Keratinocyte (primary cell): ENCODE results near the gene CD101. TPM values are rescaled to one million over a fixed set of nuclear protein-coding genes. Genes with fewer than 3 reads are reported as not detected.

Experiments used
- DNase-seq: peaks from one replicate; pipeline ENCODE4 v3.0.0-alpha.2; 2011; ENCODE audit warnings: low read depth, missing footprints, low spot score
- FAIRE-seq: peaks from 2 replicates; lab custom pipeline; 2011; peaks lifted over from hg19 to GRCh38; lab: Jason Lieb, UNC
- H2AFZ ChIP-seq: 2 replicates; pipeline ENCODE4 v1.6.0; 2012; ENCODE audit warnings: low read length, control low read depth, inconsistent platforms; ENCODE audit not compliant: control insufficient read depth
- H3K27ac ChIP-seq: 2 replicates; pipeline ENCODE4 v1.5.1; 2011; ENCODE audit warnings: low read length; ENCODE audit not compliant: control insufficient read depth, insufficient read depth
- H3K27me3 ChIP-seq: 3 replicates; pipeline ENCODE4 v1.6.0; 2011; ENCODE audit warnings: low read length; ENCODE audit not compliant: control insufficient read depth, insufficient read depth; ENCODE audit errors: extremely low read depth
- H3K36me3 ChIP-seq, 2 experiments: 2 replicates in 1 of 2; 3 replicates in 1 of 2; pipeline ENCODE4 v1.5.1; 2011; ENCODE audit warnings: low read length in 2 of 2, mild to moderate bottlenecking in 1 of 2; ENCODE audit not compliant: control insufficient read depth in 2 of 2, insufficient read depth in 2 of 2; ENCODE audit errors: extremely low read depth in 1 of 2
- H3K4me1 ChIP-seq: 3 replicates; pipeline ENCODE4 v1.5.1; 2011; ENCODE audit warnings: low read length; ENCODE audit not compliant: control insufficient read depth, insufficient read depth; ENCODE audit errors: extremely low read depth
- H3K4me2 ChIP-seq: 3 replicates; pipeline ENCODE4 v1.6.0; 2011; ENCODE audit warnings: low read depth, low read length; ENCODE audit not compliant: control insufficient read depth, insufficient read depth; ENCODE audit errors: extremely low read depth
- H3K4me3 ChIP-seq, 3 experiments: fragments of 200-600 bp in 1 of 3; sonication (generic) in 1 of 3; 2 replicates in 2 of 3; 3 replicates in 1 of 3; pipeline ENCODE4 v1.5.1; 2011 to 2016; ENCODE audit warnings: low read length in 3 of 3, mild to moderate bottlenecking in 3 of 3, control low read depth in 2 of 3, inconsistent platforms in 1 of 3, low read depth in 1 of 3, mixed read lengths in 1 of 3, mixed run types in 1 of 3, moderate library complexity in 1 of 3; ENCODE audit not compliant: control insufficient read depth in 2 of 3, insufficient read depth in 2 of 3; ENCODE audit errors: extremely low read depth in 1 of 3
- H3K79me2 ChIP-seq: 2 replicates; pipeline ENCODE4 v1.6.0; 2012; ENCODE audit warnings: low read length; ENCODE audit not compliant: control insufficient read depth, insufficient read depth
- H3K9ac ChIP-seq: 3 replicates; pipeline ENCODE4 v1.6.0; 2011; ENCODE audit warnings: low read length; ENCODE audit not compliant: control insufficient read depth, insufficient read depth; ENCODE audit errors: extremely low read depth
- H3K9me1 ChIP-seq: 3 replicates; pipeline ENCODE4 v1.6.0; 2011; ENCODE audit warnings: low read length; ENCODE audit not compliant: control insufficient read depth, insufficient read depth; ENCODE audit errors: extremely low read depth
- H3K9me3 ChIP-seq: 2 replicates; pipeline ENCODE4 v1.5.1; 2012; ENCODE audit warnings: low read depth, low read length; ENCODE audit not compliant: control insufficient read depth
- H4K20me1 ChIP-seq: 3 replicates; pipeline ENCODE4 v1.6.0; 2011; ENCODE audit warnings: low read length; ENCODE audit not compliant: control insufficient read depth, insufficient read depth; ENCODE audit errors: extremely low read depth
- EZH2 ChIP-seq: IDR thresholded peaks from one replicate; pipeline ENCODE4 v1.6.1; 2012; ENCODE audit warnings: inconsistent platforms, mild to moderate bottlenecking, low read length, moderate library complexity
- dilution Hi-C: fragments of 300-500 bp; cut with MboI; formaldehyde crosslinking; loops from one replicate; pipeline ENCODE4 v1.7.0; 2020; ENCODE audit warnings: low sequenced_read_pairs; ENCODE audit not compliant: extremely low pct_ligation_motif_present
- polyA plus RNA-seq, 5 experiments: library from polyadenylated mRNA; depleted of rRNA in 3 of 5; stranded (reverse) in 3 of 5; stranded (forward) in 1 of 5; unstranded in 1 of 5; fragments of >200 nt; gene quantifications; 1 replicate in 1 of 5; 2 replicates in 3 of 5; 3 replicates in 1 of 5; pipeline versions ENCODE4 v1.2.1 to v1.2.3, GENCODE V29; 2011 to 2012; ENCODE audit warnings: missing spikeins in 2 of 5, low read depth in 1 of 5, low replicate concordance in 1 of 5
- TF ChIP-seq, protein P1 (sequence below), 3 experiments: IDR thresholded peaks in 1 of 3; conservative IDR thresholded peaks in 1 of 3; optimal IDR thresholded peaks in 1 of 3; 2 replicates in 2 of 3; 3 replicates in 1 of 3; pipeline versions ENCODE3 to v1.5.1; 2011; ENCODE audit warnings: low read length in 3 of 3, mild to moderate bottlenecking in 3 of 3, moderate library complexity in 2 of 3, control low read depth in 1 of 3, inconsistent platforms in 1 of 3; ENCODE audit not compliant: insufficient read depth in 2 of 3; ENCODE audit errors: extremely low read depth in 1 of 3

Gene CD101
- polyA plus RNA-seq, 1 donor (not counting 4 experiments of a cell fraction or from before 2014, with no cell fraction given): 1.8 TPM

DNA sequence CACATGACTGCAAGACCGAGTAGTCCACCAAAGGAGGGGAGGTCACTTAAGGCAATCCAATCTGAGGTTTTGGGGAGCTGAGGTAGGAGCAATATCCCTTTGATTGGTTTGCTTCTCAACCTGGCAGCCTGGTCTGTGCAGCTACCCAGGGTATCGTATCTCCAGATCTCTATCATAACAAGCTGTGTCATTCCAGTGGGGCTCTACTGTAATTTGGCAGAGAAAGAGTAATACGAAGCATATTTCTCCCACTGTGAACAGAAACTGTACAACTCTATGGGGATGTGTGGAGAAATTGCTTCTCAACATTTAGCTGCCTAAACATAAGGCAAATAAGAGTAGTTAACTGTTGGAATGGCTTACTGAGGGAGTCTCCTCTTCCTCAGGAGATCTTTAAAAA, 20.6 kb downstream of the CD101 start:
- DNase-seq: no peak
- no peaks in the 10 kb centered on the region for H3K4me1 ChIP-seq
- peaks cover 0 to 6% of the 10 kb centered on the region in 2 experiments for H3K36me3 ChIP-seq
- TF ChIP-seq, protein P1, sequence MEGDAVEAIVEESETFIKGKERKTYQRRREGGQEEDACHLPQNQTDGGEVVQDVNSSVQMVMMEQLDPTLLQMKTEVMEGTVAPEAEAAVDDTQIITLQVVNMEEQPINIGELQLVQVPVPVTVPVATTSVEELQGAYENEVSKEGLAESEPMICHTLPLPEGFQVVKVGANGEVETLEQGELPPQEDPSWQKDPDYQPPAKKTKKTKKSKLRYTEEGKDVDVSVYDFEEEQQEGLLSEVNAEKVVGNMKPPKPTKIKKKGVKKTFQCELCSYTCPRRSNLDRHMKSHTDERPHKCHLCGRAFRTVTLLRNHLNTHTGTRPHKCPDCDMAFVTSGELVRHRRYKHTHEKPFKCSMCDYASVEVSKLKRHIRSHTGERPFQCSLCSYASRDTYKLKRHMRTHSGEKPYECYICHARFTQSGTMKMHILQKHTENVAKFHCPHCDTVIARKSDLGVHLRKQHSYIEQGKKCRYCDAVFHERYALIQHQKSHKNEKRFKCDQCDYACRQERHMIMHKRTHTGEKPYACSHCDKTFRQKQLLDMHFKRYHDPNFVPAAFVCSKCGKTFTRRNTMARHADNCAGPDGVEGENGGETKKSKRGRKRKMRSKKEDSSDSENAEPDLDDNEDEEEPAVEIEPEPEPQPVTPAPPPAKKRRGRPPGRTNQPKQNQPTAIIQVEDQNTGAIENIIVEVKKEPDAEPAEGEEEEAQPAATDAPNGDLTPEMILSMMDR (optimal IDR thresholded peaks at IDR 0.05 in 1 of 3, IDR thresholded peaks at IDR 0.05 in 1 of 3, conservative IDR thresholded peaks at IDR 0.05 in 1 of 3; ENCODE audit: extremely low read depth in 1 of 3, insufficient read depth in 2 of 3, low read length in 3 of 3): no peak
- no peak for TF ChIP-seq EZH2
- no peak overlapping the region for H2AFZ ChIP-seq
- no peak overlapping the region for H3K9ac ChIP-seq
- FAIRE-seq: no peak
- no peak overlapping the region for H3K4me3 ChIP-seq
- no peak overlapping the region for H3K4me2 ChIP-seq
- H3K79me2 ChIP-seq: no peaks in the 10 kb centered on the region
- H3K9me1 ChIP-seq: no peaks in the 10 kb centered on the region
- H3K27ac ChIP-seq: no peak overlapping the region
- no peaks in the 10 kb centered on the region for H3K27me3 ChIP-seq
- dilution Hi-C loops: no loop called here
- no peaks in the 10 kb centered on the region for H4K20me1 ChIP-seq
- H3K9me3 ChIP-seq: no peaks in the 10 kb centered on the region

DNA sequence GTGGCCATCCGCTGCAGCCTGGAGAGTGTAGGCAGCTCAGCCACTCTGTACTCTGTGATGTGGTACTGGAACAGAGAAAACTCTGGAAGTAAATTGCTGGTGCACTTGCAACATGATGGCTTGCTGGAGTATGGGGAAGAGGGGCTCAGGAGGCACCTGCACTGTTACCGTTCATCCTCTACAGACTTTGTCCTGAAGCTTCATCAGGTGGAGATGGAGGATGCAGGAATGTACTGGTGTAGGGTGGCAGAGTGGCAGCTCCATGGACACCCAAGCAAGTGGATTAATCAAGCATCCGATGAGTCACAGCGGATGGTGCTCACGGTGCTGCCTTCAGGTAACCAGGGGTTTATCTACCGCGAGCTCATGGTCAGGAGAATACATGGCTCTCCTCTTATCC, 24.0 kb downstream of the CD101 start:
- Histone ChIP-seq H3K9me3 (no peaks in the 10 kb centered on the region), H3K27ac (no peak overlapping the region), H2AFZ (no peak overlapping the region), H3K9me1 (no peaks in the 10 kb centered on the region), H3K79me2 (no peaks in the 10 kb centered on the region), H3K36me3 (peaks cover 0 to 5% of the 10 kb centered on the region in 2 experiments), H3K9ac (no peak overlapping the region), H4K20me1 (no peaks in the 10 kb centered on the region), H3K27me3 (no peaks in the 10 kb centered on the region), H3K4me2 (no peak overlapping the region), H3K4me3 (no peak overlapping the region), H3K4me1 (no peaks in the 10 kb centered on the region)
- no peak for FAIRE-seq
- no peak for DNase-seq
- dilution Hi-C loops: no loop called here
- TF ChIP-seq EZH2: no peak
- TF ChIP-seq, protein P1 (optimal IDR thresholded peaks at IDR 0.05 in 1 of 3, IDR thresholded peaks at IDR 0.05 in 1 of 3, conservative IDR thresholded peaks at IDR 0.05 in 1 of 3; ENCODE audit: extremely low read depth in 1 of 3, insufficient read depth in 2 of 3, low read length in 3 of 3): no peak
